Suppressor macrophage (primary cell): ENCODE data around the gene FCHO1.
A peak's percentile ranks its signal among the peaks of the same experiment; 100 is the strongest.
"Not testable (repeated sequence)": the region's sequence is repeated elsewhere in the genome, so short reads cannot be mapped to it uniquely, and the experiment has no call there.

Experiments used
- DNase-seq, 4 experiments: peaks; one replicate each; pipeline ENCODE4 v3.0.0-alpha.2; 2020 to 2022

The FCHO1 gene

GRCh38 chr19:17794731-17795494, 43.6 kb downstream of the FCHO1 start, which contains the start of gene B3GNT3:
TSS of gene B3GNT3 (plus strand) at chr19:17795138. CDS start at chr19:17807808, 12,670 bp downstream.
- DNase-seq: peak; percentile 29 to 69 (median 48)

DNA sequence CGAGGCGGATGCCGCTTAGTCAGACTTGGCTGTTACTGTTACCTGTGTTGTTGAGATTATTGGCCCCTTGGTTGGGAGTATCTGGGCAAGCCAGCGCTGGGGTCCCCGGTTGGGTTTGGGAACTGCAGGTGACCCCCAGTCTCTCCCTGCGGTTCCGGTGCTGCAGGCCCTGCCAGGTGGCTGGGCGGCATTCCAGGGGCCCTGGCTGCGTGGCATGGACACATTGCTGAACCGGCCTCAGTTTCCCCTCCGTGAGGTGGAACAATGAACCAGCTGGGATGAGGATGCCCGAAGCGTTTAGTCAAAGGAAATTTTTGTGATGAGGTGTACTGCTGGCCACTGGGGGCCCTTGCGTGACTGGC, 44.2 kb downstream of the FCHO1 start:
- DNase-seq: no peak

GRCh38 chr19:17796013-17796837, 44.9 kb downstream of the FCHO1 start:
- no peak for DNase-seq

GRCh38 chr19:17796838-17797423, 45.7 kb downstream of the FCHO1 start:
- no peak for DNase-seq

GRCh38 chr19:17797424-17798201, 46.3 kb downstream of the FCHO1 start:
- DNase-seq: peak; percentile 37 to 64 (median 51)

GRCh38 chr19:17798599-17798998, 47.3 kb downstream of the FCHO1 start:
- not testable (repeated sequence) for DNase-seq

- no peak for DNase-seq
Measured at GRCh38 chr19:17802137-17802858, 51.0 kb downstream of the FCHO1 start.

- peak; percentile 66 to 81 (median 78) for DNase-seq
Measured at GRCh38 chr19:17803264-17803896, 52.1 kb downstream of the FCHO1 start.

DNA sequence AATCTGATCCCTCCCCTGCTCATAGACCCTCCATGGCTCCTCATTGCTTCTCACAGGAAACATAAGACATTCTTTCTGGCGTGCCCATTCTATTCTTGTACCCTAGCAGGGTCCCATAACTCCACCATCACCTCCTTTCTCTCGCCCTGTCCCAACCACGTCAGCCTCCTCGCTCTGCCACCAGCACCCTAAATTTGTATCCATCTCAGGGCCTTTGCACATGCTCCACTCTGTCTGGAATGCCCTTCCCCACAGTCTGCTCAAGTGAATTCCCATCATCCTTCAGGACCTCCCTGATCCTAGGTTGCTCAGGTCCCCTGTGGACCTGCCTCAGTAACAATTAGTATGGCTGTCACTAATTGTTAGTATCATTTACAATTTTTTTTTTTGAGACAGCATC, 54.1 kb downstream of the FCHO1 start:
- no peak for DNase-seq

- peak; percentile 3 to 41 (median 16) for DNase-seq
Measured at GRCh38 chr19:17806945-17807344, 55.7 kb downstream of the FCHO1 start.

GRCh38 chr19:17807731-17808316, 56.5 kb downstream of the FCHO1 start:
- DNase-seq: peak in 1 of 4 experiments; percentile 14

DNA sequence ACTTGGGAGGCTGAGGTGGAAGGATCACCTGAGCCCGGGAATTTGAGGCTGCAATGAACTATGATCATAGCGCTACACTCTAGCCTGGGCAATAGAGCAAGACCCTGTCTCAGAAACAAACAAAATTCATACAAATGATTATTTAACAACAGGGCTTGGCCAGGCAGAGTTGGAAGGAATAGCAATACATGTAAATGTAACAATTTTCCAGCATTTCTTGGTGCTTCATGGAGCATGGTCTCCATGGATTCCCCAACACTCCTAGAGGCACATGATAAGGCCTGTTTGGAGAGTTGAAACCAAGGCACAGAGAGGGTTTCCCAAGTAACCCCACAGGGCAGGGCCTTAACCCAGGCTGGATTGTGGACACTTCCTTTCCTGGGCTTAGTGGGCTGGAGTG, 59.8 kb downstream of the FCHO1 start:
- DNase-seq: no peak

DNA sequence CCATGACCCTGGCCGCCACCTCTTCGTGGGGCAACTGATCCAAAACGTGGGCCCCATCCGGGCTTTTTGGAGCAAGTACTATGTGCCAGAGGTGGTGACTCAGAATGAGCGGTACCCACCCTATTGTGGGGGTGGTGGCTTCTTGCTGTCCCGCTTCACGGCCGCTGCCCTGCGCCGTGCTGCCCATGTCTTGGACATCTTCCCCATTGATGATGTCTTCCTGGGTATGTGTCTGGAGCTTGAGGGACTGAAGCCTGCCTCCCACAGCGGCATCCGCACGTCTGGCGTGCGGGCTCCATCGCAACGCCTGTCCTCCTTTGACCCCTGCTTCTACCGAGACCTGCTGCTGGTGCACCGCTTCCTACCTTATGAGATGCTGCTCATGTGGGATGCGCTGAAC, 60.4 kb downstream of the FCHO1 start:
- no peak for DNase-seq

- DNase-seq: no peak
Measured at GRCh38 chr19:17812099-17812498, 60.8 kb downstream of the FCHO1 start.

DNA sequence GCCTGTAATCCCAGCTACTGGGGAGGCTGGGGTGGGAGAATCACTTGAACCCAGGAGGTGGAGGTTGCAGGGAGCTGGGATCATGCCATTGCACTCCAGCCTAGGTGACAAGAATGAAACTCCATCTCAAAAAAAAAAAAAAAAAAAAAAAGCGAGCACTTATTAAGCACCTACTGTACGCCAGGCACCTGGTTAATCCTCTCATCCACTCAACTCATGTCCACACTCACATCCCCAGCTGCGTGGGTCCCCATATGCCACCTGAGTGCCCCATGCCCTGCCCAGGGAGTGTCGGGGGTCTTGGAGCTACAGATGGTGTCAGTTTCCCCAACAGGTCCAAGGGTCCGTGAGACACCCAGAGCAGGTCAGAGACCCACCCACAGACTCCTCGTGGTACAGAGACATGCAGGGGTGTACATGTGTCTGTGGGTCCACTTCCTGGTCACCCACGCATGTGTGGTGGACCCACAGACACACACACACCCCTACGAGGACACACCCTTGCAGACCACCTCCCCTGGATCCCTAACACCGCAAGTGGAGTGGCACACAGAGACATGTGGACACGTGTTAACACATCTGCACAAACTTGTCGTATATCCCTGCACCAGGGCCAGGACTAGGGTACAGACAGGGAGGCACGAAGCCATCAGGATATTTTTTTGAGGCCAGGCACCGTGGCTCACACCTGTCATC, 66.5 kb downstream of the FCHO1 start:
- DNase-seq: no peak

GRCh38 chr19:17821190-17821589, 69.9 kb downstream of the FCHO1 start, which contains the start of gene INSL3:
TSS of gene INSL3 (minus strand) at chr19:17821519. CDS start at chr19:17821506, 13 bp downstream.
- no peak for DNase-seq

GRCh38 chr19:17824339-17824738, 73.1 kb downstream of the FCHO1 start:
- no peak for DNase-seq

DNA sequence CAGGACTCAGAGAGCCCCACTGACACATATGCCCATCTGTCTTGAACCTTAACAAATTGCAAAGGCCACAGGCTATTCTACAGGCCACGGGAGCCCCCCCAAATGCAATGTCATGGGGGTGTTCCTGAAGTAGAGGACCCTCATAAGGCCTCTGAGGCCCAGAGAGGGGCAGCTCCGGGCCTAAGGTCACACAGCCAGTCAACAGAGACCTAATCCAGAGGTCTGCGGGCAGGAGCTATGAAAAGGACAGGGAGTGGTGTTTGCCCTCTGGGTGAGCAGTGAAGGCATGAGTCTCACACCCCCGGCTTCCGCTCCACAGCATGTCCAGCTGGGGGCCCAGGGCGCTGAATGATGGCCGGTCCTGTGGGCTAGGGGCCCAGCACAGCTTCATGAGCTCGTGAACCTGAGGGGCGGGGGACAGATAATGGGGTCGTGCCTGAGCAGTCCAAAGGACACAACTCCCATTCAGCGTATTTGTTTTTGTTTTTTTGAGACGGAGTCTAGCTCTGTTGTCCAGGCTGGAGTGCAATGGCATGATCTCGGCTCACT, 75.3 kb downstream of the FCHO1 start:
- no peak for DNase-seq

DNA sequence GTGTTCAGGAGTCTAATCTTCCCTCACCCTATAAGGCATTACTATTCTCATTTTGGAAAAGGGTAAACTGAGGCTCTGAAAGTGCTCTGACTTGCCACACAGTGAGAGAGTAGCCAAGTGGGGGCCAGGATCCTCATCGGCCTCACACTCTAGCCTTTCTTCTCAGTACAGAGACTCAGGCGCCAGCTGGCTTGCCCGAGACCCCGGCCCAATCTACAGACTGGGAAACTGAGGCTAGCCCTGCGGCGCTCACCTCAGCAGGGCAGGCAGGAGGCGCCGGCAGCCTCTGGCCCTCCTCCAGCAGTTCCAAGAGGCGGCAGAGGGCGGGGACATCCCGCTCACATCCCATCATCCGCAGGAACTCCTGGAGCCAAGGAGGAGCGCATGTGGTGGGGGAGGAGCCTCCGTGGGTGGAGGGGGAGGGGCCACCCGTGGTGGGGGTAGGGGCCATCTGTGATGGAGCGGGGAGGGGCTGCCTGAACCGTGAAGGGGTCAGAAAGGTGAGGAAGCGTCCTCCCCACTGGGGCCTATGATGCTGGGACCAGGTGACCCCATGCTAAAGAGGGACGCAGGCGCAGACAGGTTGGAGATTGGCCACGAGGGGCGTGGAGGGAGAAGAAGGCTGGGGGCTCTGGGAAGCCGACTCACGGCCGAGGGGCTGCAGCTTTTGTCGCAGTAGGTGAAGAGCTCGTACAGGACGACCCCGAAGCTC, 78.7 kb downstream of the FCHO1 start:
- DNase-seq: no peak
